Progenitor cell of endocrine pancreas (in vitro differentiated cells): ENCODE data around the gene TMEM244. TPM values are rescaled to one million over a fixed set of nuclear protein-coding genes. Genes with fewer than 3 reads are reported as not detected.

Experiments used
- DNase-seq: peaks from one replicate; pipeline ENCODE4 v3.0.0; 2021; ENCODE audit warnings: low spot score; ENCODE audit not compliant: unreplicated experiment
- H3K27ac Mint-ChIP-seq: 2 replicates; pipeline ENCODE4 v1.8.0; 2021; ENCODE audit warnings: mild to moderate bottlenecking, moderate library complexity, mixed read lengths
- H3K27me3 Mint-ChIP-seq: 2 replicates; pipeline ENCODE4 v1.8.0; 2021; ENCODE audit warnings: mixed read lengths
- H3K36me3 Mint-ChIP-seq: 2 replicates; pipeline ENCODE4 v1.8.0; 2022; ENCODE audit warnings: mixed read lengths; ENCODE audit not compliant: insufficient read depth
- H3K4me1 Mint-ChIP-seq: 2 replicates; pipeline ENCODE4 v1.8.0; 2021; ENCODE audit warnings: low read depth, mixed read lengths
- H3K4me3 Mint-ChIP-seq: 2 replicates; pipeline ENCODE4 v1.8.0; 2021; ENCODE audit warnings: low read depth, mild to moderate bottlenecking, moderate library complexity, mixed read lengths
- H3K9me3 Mint-ChIP-seq: 2 replicates; pipeline ENCODE4 v1.8.0; 2021; ENCODE audit warnings: low read depth, mixed read lengths
- CTCF ChIP-seq: fragments of 200-600 bp; sonication (generic); IDR thresholded peaks from one replicate; pipeline ENCODE4 v1.5.0; 2021; ENCODE audit warnings: antibody characterized with exemption, mild to moderate bottlenecking; ENCODE audit not compliant: unreplicated experiment
- total RNA-seq: library from RNA; stranded (reverse); gene quantifications from 2 replicates; pipeline ENCODE4 v1.2.1, GENCODE V29; 2021

TMEM244 gene
- total RNA-seq, 1 donor from 2014 or later = not detected

GRCh38 chr6:129871221-129871620 is 10.1 kb upstream of the TMEM244 start:
- no peak for DNase-seq
- TF ChIP-seq CTCF = no peak
- Mint-ChIP-seq H3K27me3 (peaks cover 3% of the 10 kb centered on the region), H3K36me3 (no peaks in the 10 kb centered on the region), H3K4me1 (peaks cover 4% of the 10 kb centered on the region), H3K9me3 (no peaks in the 10 kb centered on the region), H3K4me3 (no peak overlapping the region), H3K27ac (no peak overlapping the region)

GRCh38 chr6:129867403-129867802 is 6.3 kb upstream of the TMEM244 start:
- no peak overlapping the region for H3K27ac Mint-ChIP-seq

GRCh38 chr6:129866688-129867087 is 5.6 kb upstream of the TMEM244 start:
- H3K27me3 Mint-ChIP-seq = no peaks in the 10 kb centered on the region
- H3K4me1 Mint-ChIP-seq = peaks cover 6% of the 10 kb centered on the region
- DNase-seq = no peak
- TF ChIP-seq CTCF = no peak
- no peaks in the 10 kb centered on the region for H3K36me3 Mint-ChIP-seq
- H3K4me3 Mint-ChIP-seq = no peak overlapping the region
- no peak overlapping the region for H3K27ac Mint-ChIP-seq
- no peaks in the 10 kb centered on the region for H3K9me3 Mint-ChIP-seq

More at GRCh38 chr6:129867403-129867802, 6.3 kb upstream of the TMEM244 start:
- Mint-ChIP-seq H3K9me3 (no peaks in the 10 kb centered on the region), H3K36me3 (no peaks in the 10 kb centered on the region), H3K4me3 (no peak overlapping the region), H3K4me1 (peaks cover 6% of the 10 kb centered on the region), H3K27me3 (peaks cover 3% of the 10 kb centered on the region)
- DNase-seq = no peak
- no peak for TF ChIP-seq CTCF

DNA sequence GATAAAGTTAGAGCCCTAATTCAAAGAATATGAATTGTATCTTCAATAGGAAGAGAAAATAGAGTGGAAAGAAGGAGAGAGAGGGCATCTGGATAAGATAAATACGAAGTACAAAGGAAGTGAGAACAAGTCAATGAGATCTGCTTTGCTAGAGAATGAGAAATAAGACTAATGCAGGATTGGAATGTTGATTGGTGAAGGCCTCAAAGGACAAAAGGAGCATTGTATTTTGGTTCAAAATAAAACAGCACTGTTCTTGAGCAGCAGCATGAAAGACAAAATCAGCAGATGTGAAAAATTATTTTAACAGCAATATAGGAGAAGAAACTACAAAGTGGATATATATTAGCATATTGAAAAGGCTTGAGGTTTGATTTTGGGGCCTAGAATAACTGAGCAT is 5.1 kb upstream of the TMEM244 start:
- TF ChIP-seq CTCF = no peak
- peaks cover 6% of the 10 kb centered on the region for H3K4me1 Mint-ChIP-seq
- peak overlapping the region; percentile 0 for H3K27ac Mint-ChIP-seq
- H3K27me3 Mint-ChIP-seq = no peaks in the 10 kb centered on the region
- no peak overlapping the region for H3K4me3 Mint-ChIP-seq
- no peaks in the 10 kb centered on the region for H3K36me3 Mint-ChIP-seq
- no peaks in the 10 kb centered on the region for H3K9me3 Mint-ChIP-seq
- no peak for DNase-seq

DNA sequence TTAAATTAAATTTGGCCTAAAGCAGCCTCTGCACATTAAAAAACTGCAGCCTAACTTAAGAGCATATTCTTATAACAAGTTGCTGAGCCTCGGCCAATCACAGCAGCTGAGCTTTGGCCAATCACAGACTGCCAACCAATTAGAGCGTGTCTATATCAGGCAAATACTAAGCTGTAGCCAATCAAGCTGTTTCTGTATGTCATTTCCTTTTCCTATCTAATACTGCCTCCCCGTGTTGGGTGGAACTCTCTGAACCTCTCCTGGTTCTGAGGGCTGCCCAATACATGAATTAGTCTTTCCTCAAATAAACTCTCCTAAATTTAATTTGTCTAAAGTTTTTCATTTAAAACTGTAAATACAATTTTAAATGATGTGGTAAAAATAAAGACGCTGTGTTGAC is 3.9 kb upstream of the TMEM244 start:
- H3K36me3 Mint-ChIP-seq = no peaks in the 10 kb centered on the region
- H3K4me3 Mint-ChIP-seq = no peak overlapping the region

More for the DNA sequence above, 3.9 kb upstream of the TMEM244 start:
- TF ChIP-seq CTCF = no peak
- DNase-seq = no peak
- no peaks in the 10 kb centered on the region for H3K9me3 Mint-ChIP-seq
- H3K4me1 Mint-ChIP-seq = peaks cover 6% of the 10 kb centered on the region
- H3K27ac Mint-ChIP-seq = no peak overlapping the region
- no peaks in the 10 kb centered on the region for H3K27me3 Mint-ChIP-seq
